GM10248 (cell line): Measurements from ENCODE around the gene HOXC10.

Source experiments
- CTCF ChIA-PET: fragments of 300-600 bp; sonication (Branson Sonifier 250); formaldehyde crosslinking; extraction: SDS; loops from one replicate; lab custom pipeline; 2021; ENCODE audit warnings: antibody characterized with exemption; lab: Yijun Ruan, JAX
- POLR2A ChIA-PET: fragments of 350-650 bp; sonication (Branson Sonifier 250); formaldehyde crosslinking; extraction: SDS; loops from one replicate; lab custom pipeline; 2020; ENCODE audit warnings: antibody characterized with exemption; lab: Yijun Ruan, JAX
- DNase-seq: peaks from one replicate; pipeline ENCODE4 v3.0.0; 2012; ENCODE audit errors: extremely low spot score
- CTCF ChIP-seq: IDR thresholded peaks from 2 replicates; pipeline ENCODE4 v1.5.1; 2012; ENCODE audit warnings: mild to moderate bottlenecking, low read depth; ENCODE audit errors: extremely low read depth, missing control alignments, control extremely low read depth

Gene HOXC10

GRCh38 chr12:53939141-53940108 lies 45.5 kb upstream of the HOXC10 start:
- CTCF ChIA-PET: no interaction called here
- POLR2A ChIA-PET: no interaction called here
- no peak for TF ChIP-seq CTCF
- DNase-seq: no peak

- CTCF ChIA-PET: interaction anchor here (1.2 kb wide), 1 partner anchor 65 kb away, joined by 3 read pairs; no protein-coding TSS in a partner anchor
- DNase-seq: no peak
- POLR2A ChIA-PET: no interaction called here
- no peak for TF ChIP-seq CTCF
Observed at GRCh38 chr12:53940443-53941014, 44.4 kb upstream of the HOXC10 start.

GRCh38 chr12:53941187-53941586 lies 43.8 kb upstream of the HOXC10 start:
- DNase-seq: no peak
- POLR2A ChIA-PET: no interaction called here
- CTCF ChIA-PET: interaction anchor here (1.2 to 1.5 kb wide), 2 partner anchors 18 to 65 kb away, joined by 3 read pairs; no protein-coding TSS in a partner anchor
- no peak for TF ChIP-seq CTCF

DNA sequence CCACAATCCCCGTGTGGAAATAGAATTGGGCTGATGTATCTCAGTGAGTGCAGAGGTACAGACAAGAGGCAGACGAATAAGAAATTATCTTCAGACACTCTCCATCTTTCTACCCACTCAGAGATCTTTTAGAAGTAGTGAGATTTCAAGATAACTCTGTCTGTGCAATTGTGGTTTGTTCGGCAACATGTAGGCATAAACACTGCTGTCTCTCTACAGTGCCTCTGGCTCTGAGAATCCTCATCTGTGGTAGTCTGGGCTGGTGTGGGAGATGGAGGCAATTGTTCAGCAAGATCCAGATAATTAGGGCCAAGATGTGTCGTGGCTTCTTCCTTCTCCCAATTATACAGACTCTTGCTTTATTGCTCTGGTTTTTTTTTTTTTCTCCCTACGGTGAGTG lies 43.2 kb upstream of the HOXC10 start:
- POLR2A ChIA-PET: no interaction called here
- CTCF ChIA-PET: interaction anchor here (0.6 to 1.5 kb wide), 2 partner anchors 17 to 259 kb away, joined by 3 read pairs; no protein-coding TSS in a partner anchor
- no peak for TF ChIP-seq CTCF
- DNase-seq: no peak

DNA sequence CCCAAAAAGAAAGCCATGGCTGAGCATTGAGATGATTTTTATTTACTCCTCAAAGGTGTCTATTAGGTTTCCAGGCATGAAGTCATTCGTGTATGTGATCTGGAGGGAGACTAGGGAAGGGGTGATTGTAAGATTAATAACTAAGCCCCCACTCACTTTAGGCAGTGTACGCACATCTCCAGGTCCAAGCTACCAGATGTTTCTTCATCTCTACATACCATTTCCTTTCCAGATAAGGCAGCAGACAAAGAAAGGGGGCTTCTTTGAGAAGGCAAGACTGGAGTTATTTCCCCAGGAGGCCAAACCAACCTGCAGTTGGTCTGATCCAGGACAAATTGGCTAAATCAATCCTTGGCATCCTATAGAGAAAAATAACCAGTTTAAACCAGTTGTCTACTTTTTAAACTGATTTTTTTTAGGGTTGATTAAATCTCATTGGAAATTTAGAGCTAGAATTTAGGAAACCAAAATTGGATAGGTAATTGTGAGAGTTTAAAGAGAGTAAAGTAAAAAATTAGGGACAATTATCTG lies 42.4 kb upstream of the HOXC10 start:
- no peak for TF ChIP-seq CTCF
- ChIA-PET POLR2A (no interaction called here), CTCF (interaction anchor here (0.6 to 1.5 kb wide), 2 partner anchors 16 to 258 kb away, joined by 3 read pairs; no protein-coding TSS in a partner anchor)
- no peak for DNase-seq

DNA sequence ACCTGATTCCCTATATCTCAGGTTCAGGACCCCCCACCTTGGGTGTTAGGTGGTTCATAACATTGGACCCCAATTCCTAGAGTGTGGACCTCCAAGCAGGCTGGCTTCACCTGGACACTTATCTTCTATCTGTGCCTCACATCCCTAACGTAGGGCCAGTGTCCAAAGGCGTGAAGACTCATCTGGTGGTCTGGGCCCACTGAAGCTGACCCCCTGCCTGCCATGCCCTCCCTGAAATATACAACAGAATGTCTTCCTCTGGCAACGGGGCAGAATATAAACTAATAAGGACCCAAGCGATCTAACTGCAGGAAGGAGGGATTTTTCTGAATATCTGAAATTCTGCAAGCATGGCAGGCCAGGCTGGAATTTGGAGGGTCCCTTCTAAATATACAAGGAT lies 40.7 kb upstream of the HOXC10 start:
- no peak for DNase-seq
- no peak for TF ChIP-seq CTCF
- ChIA-PET POLR2A (no interaction called here), CTCF (no interaction called here)
